Measurements from ENCODE around the gene C6orf132. TPM values are rescaled to one million over a fixed set of nuclear protein-coding genes. Genes with fewer than 3 reads are reported as not detected.

C6orf132 gene
- total RNA-seq, 1 experiment from 2014 or later, result 49.8 TPM

GRCh38 chr6:42113936-42114636 lies 28.3 kb downstream of the C6orf132 start:
- peak overlapping the region; percentile 55 for H3K27ac ChIP-seq
- H3K36me3 ChIP-seq (ENCODE audit: low read depth), result peaks cover 4% of the 10 kb centered on the region
- no peak overlapping the region for H3K4me3 ChIP-seq
- no peaks in the 10 kb centered on the region for H3K9me2 ChIP-seq (ENCODE audit: insufficient read depth)
- no peaks in the 10 kb centered on the region for H3K9me3 ChIP-seq (ENCODE audit: insufficient read depth, low read depth)
- peak overlapping the region; percentile 60 for H3K4me2 ChIP-seq
- H3K79me2 ChIP-seq (ENCODE audit: low read depth), result peaks cover 54% of the 10 kb centered on the region
- peaks cover 52% of the 10 kb centered on the region for H3K4me1 ChIP-seq (replicated peaks; ENCODE audit: insufficient read depth)
- DNase-seq, result peak in 1 of 2 experiments; percentile 87
- TF ChIP-seq, protein P1, sequence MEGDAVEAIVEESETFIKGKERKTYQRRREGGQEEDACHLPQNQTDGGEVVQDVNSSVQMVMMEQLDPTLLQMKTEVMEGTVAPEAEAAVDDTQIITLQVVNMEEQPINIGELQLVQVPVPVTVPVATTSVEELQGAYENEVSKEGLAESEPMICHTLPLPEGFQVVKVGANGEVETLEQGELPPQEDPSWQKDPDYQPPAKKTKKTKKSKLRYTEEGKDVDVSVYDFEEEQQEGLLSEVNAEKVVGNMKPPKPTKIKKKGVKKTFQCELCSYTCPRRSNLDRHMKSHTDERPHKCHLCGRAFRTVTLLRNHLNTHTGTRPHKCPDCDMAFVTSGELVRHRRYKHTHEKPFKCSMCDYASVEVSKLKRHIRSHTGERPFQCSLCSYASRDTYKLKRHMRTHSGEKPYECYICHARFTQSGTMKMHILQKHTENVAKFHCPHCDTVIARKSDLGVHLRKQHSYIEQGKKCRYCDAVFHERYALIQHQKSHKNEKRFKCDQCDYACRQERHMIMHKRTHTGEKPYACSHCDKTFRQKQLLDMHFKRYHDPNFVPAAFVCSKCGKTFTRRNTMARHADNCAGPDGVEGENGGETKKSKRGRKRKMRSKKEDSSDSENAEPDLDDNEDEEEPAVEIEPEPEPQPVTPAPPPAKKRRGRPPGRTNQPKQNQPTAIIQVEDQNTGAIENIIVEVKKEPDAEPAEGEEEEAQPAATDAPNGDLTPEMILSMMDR (conservative IDR thresholded peaks at IDR 0.05), result no peak
- no peak for TF ChIP-seq EZH2 (IDR thresholded peaks at IDR 0.05; ENCODE audit: low read depth)
- intact Hi-C loops (cut with micrococcal nuclease; ENCODE audit: unreplicated experiment), result no loop called here
- CTCF ChIA-PET, result interaction anchor here (0.6 kb wide), 1 partner anchor 416 kb away, joined by 3 read pairs; no protein-coding TSS in a partner anchor
- no peak overlapping the region for H2AFZ ChIP-seq
- H3K27me3 ChIP-seq (ENCODE audit: insufficient read depth, low read depth), result no peaks in the 10 kb centered on the region
- H4K20me1 ChIP-seq (ENCODE audit: insufficient read depth), result peaks cover 4% of the 10 kb centered on the region; the same call in 1 of the 2 replicates
- peaks cover 47% of the 10 kb centered on the region for H3F3A ChIP-seq (ENCODE audit: insufficient read depth, low read depth)
- POLR2A ChIA-PET (ENCODE audit: unreplicated experiment), result no interaction called here
- BruUV-seq (replicated peaks), result no TSS peak

DNA sequence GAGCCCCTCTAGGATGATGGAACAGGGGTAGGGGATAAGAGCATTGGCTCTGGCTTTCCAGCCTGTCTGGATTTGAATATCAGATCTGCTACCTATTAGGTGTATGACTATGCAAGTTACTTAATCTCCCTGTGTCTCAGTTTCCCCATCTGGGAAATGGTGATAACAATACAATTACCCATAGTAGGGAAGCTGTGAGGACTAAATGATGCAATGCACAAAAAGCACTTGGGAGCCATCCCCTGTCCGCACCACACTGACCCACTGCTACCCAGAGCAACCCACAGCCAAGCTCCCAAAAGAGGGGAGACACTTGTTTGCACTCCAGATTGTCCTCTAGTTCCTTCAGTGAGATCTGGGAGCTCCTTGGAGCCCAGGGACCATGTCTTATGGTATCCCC lies 30.1 kb downstream of the C6orf132 start:
- peaks cover 4% of the 10 kb centered on the region; the same call in 1 of the 2 replicates for H4K20me1 ChIP-seq (ENCODE audit: insufficient read depth)
- CTCF ChIA-PET, result no interaction called here
- intact Hi-C loops (cut with micrococcal nuclease; ENCODE audit: unreplicated experiment), result no loop called here
- POLR2A ChIA-PET (ENCODE audit: unreplicated experiment), result interaction anchor here (0.6 kb wide), 1 partner anchor 1515 kb away, joined by 4 read pairs; no protein-coding TSS in a partner anchor
- no peak for TF ChIP-seq EZH2 (IDR thresholded peaks at IDR 0.05; ENCODE audit: low read depth)
- TF ChIP-seq, protein P1 (conservative IDR thresholded peaks at IDR 0.05), result no peak
- H3K9me2 ChIP-seq (ENCODE audit: insufficient read depth), result no peaks in the 10 kb centered on the region
- no peak overlapping the region for H2AFZ ChIP-seq
- BruUV-seq (replicated peaks), result no TSS peak
- peaks cover 33% of the 10 kb centered on the region for H3F3A ChIP-seq (ENCODE audit: insufficient read depth, low read depth)
- H3K4me1 ChIP-seq (replicated peaks; ENCODE audit: insufficient read depth), result peaks cover 38% of the 10 kb centered on the region
- no peak overlapping the region for H3K4me2 ChIP-seq
- no peak for DNase-seq
- H3K9me3 ChIP-seq (ENCODE audit: insufficient read depth, low read depth), result no peaks in the 10 kb centered on the region
- H3K79me2 ChIP-seq (ENCODE audit: low read depth), result peaks cover 52% of the 10 kb centered on the region
- H3K36me3 ChIP-seq (ENCODE audit: low read depth), result peaks cover 9% of the 10 kb centered on the region
- no peaks in the 10 kb centered on the region for H3K27me3 ChIP-seq (ENCODE audit: insufficient read depth, low read depth)
- no peak overlapping the region for H3K27ac ChIP-seq
- no peak overlapping the region for H3K4me3 ChIP-seq

DNA sequence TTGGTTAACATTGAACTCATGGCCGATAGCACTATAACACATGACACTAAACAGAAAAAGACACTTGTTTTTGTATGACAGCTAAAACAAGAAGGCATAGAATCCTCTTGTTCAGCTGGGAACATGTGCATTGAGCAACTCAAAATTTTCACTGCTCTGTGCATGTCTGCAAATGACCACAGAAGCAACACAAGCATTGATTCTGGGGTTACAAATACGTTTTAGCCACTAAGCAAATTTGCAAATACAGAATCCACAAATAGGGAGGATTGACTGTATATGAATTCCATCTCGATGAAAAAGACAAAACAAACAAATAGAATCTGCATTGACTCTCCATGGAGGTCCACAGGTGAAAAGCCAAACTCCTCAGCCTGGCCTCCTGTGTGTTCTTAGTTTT lies 31.7 kb downstream of the C6orf132 start:
- no peak overlapping the region for H2AFZ ChIP-seq
- no peak overlapping the region for H3K4me3 ChIP-seq
- peaks cover 4% of the 10 kb centered on the region; the same call in 1 of the 2 replicates for H4K20me1 ChIP-seq (ENCODE audit: insufficient read depth)
- no peak for DNase-seq
- H3K27ac ChIP-seq, result no peak overlapping the region
- peaks cover 26% of the 10 kb centered on the region for H3F3A ChIP-seq (ENCODE audit: insufficient read depth, low read depth)
- CTCF ChIA-PET, result no interaction called here
- no TSS peak for BruUV-seq (replicated peaks)
- H3K9me3 ChIP-seq (ENCODE audit: insufficient read depth, low read depth), result no peaks in the 10 kb centered on the region
- peaks cover 24% of the 10 kb centered on the region for H3K4me1 ChIP-seq (replicated peaks; ENCODE audit: insufficient read depth)
- peaks cover 35% of the 10 kb centered on the region for H3K79me2 ChIP-seq (ENCODE audit: low read depth)
- H3K36me3 ChIP-seq (ENCODE audit: low read depth), result peaks cover 12% of the 10 kb centered on the region
- POLR2A ChIA-PET (ENCODE audit: unreplicated experiment), result no interaction called here
- H3K4me2 ChIP-seq, result no peak overlapping the region
- no peaks in the 10 kb centered on the region for H3K9me2 ChIP-seq (ENCODE audit: insufficient read depth)
- no peaks in the 10 kb centered on the region for H3K27me3 ChIP-seq (ENCODE audit: insufficient read depth, low read depth)
- intact Hi-C loops (cut with micrococcal nuclease; ENCODE audit: unreplicated experiment), result no loop called here
- TF ChIP-seq EZH2 (IDR thresholded peaks at IDR 0.05; ENCODE audit: low read depth), result no peak
- TF ChIP-seq, protein P1 (conservative IDR thresholded peaks at IDR 0.05), result no peak

Measured in PC-9 (cell line).